Measurements from ENCODE around the gene MGST2.

DNA sequence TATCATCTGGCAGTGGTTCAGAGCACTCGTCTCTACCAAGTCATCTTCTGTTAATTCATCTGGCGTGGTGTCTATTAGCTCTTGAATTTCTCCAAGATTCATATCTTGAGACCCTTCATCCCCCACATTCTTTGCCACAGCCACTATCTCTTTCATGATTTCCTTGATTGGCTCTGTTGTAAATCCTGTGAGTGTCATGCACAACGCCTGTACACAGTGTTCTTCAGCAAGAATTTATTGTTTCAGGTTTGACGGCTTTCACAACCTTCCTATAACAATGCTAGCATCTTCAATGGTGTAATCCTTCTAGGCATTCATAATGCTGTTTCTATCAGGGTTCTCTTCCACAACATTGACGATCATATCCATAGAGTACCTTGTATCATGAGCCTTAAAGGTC, 30.9 kb downstream of the MGST2 start:
- no peak for TF ChIP-seq EZH2phosphoT487 (IDR thresholded peaks at IDR 0.05; ENCODE audit: borderline replicate concordance, low read length)
- TF ChIP-seq, protein P1, sequence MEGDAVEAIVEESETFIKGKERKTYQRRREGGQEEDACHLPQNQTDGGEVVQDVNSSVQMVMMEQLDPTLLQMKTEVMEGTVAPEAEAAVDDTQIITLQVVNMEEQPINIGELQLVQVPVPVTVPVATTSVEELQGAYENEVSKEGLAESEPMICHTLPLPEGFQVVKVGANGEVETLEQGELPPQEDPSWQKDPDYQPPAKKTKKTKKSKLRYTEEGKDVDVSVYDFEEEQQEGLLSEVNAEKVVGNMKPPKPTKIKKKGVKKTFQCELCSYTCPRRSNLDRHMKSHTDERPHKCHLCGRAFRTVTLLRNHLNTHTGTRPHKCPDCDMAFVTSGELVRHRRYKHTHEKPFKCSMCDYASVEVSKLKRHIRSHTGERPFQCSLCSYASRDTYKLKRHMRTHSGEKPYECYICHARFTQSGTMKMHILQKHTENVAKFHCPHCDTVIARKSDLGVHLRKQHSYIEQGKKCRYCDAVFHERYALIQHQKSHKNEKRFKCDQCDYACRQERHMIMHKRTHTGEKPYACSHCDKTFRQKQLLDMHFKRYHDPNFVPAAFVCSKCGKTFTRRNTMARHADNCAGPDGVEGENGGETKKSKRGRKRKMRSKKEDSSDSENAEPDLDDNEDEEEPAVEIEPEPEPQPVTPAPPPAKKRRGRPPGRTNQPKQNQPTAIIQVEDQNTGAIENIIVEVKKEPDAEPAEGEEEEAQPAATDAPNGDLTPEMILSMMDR (conservative IDR thresholded peaks at IDR 0.05; ENCODE audit: low read depth, low read length) = no peak
- no peak for TF ChIP-seq EZH2 (IDR thresholded peaks at IDR 0.05; ENCODE audit: low read length, unreplicated experiment)
